GM12874 (cell line): ENCODE measurements around the gene COG2.

Experiments
- CTCF ChIP-seq: IDR thresholded peaks from 2 replicates; pipeline ENCODE4 v1.5.1; 2011; ENCODE audit warnings: low read depth, mild to moderate bottlenecking, control low read depth, low read length, moderate library complexity; ENCODE audit not compliant: insufficient read depth

Gene COG2

GRCh38 chr1:230703679-230704385, 61.6 kb downstream of the COG2 start:
- no peak for TF ChIP-seq CTCF

- no peak for TF ChIP-seq CTCF
Observed at GRCh38 chr1:230704830-230705229, 62.5 kb downstream of the COG2 start.

- no peak for TF ChIP-seq CTCF
Observed at GRCh38 chr1:230705289-230706019, 63.2 kb downstream of the COG2 start.

GRCh38 chr1:230706020-230706699, 63.9 kb downstream of the COG2 start:
- no peak for TF ChIP-seq CTCF

- no peak for TF ChIP-seq CTCF
Observed at GRCh38 chr1:230706887-230707731, 64.8 kb downstream of the COG2 start.

GRCh38 chr1:230707732-230708630, 65.7 kb downstream of the COG2 start:
- no peak for TF ChIP-seq CTCF
